Activated CD8-positive, alpha-beta T cell treated with anti-CD3 and anti-CD28 coated beads for 36 hours (primary cell): Measurements from ENCODE around the gene TCHH. TPM values are rescaled to one million over a fixed set of nuclear protein-coding genes. Genes with fewer than 3 reads are reported as not detected.
A peak's percentile ranks its signal among the peaks of the same experiment; 100 is the strongest.

Experiments used
- ATAC-seq: fragments of 200-7000 bp; cut with Tn5 transposase; one replicate; pipeline ENCODE4 v1.10.0; 2021; ENCODE audit warnings: mild to moderate bottlenecking, moderate library complexity
- CTCF ChIA-PET: fragments of 350-600 bp; sonication (Branson Sonifier 250); formaldehyde crosslinking; loops from one replicate; lab custom pipeline; 2021; ENCODE audit warnings: antibody characterized with exemption; lab: Charles Lee
- POLR2A ChIA-PET: fragments of 350-600 bp; sonication (Branson Sonifier 250); formaldehyde crosslinking; loops from one replicate; lab custom pipeline; 2021; ENCODE audit warnings: antibody characterized with exemption; lab: Charles Lee
- DNase-seq: peaks from one replicate; pipeline ENCODE4 v3.0.0-alpha.2; 2020
- H3K27ac Mint-ChIP-seq: one replicate; pipeline ENCODE4 v1.8.0; 2021; ENCODE audit warnings: mild to moderate bottlenecking, mixed read lengths
- H3K27me3 Mint-ChIP-seq: one replicate; pipeline ENCODE4 v1.8.0; 2021; ENCODE audit warnings: mixed read lengths
- H3K36me3 Mint-ChIP-seq: one replicate; pipeline ENCODE4 v1.8.0; 2021; ENCODE audit warnings: low read depth, mixed read lengths
- H3K4me1 Mint-ChIP-seq: one replicate; pipeline ENCODE4 v1.8.0; 2021; ENCODE audit warnings: low read depth, mixed read lengths
- H3K4me3 Mint-ChIP-seq: one replicate; pipeline ENCODE4 v1.8.0; 2021; ENCODE audit warnings: mild to moderate bottlenecking, moderate library complexity, mixed read lengths
- H3K9me3 Mint-ChIP-seq: one replicate; pipeline ENCODE4 v1.8.0; 2021; ENCODE audit warnings: mixed read lengths
- CTCF ChIP-seq: fragments of 200-600 bp; IDR thresholded peaks from one replicate; pipeline ENCODE4 v1.8.0; 2022; ENCODE audit warnings: antibody characterized with exemption, mild to moderate bottlenecking
- intact Hi-C: fragments of 100-400 bp; cut with micrococcal nuclease; formaldehyde crosslinking; loops from one replicate; pipeline ENCODE4 v1.10.0; 2022
- total RNA-seq, 2 experiments: library from RNA; stranded (reverse); gene quantifications; one replicate each; pipeline ENCODE4 v1.2.3, GENCODE V29; 2021

The TCHH gene
- total RNA-seq, 2 experiments from 2014 or later, result not detected

- TF ChIP-seq CTCF, result no peak
- Mint-ChIP-seq H3K27ac (no peak overlapping the region), H3K36me3 (no peaks in the 10 kb centered on the region), H3K4me3 (no peak overlapping the region), H3K4me1 (peaks cover 5% of the 10 kb centered on the region), H3K9me3 (no peaks in the 10 kb centered on the region), H3K27me3 (peaks cover 42% of the 10 kb centered on the region)
- peak; percentile 17 for DNase-seq
- ChIA-PET CTCF (interaction anchor here (0.6 kb wide), 1 partner anchor 10 kb away, joined by 3 read pairs; no protein-coding TSS in a partner anchor), POLR2A (no interaction called here)
- intact Hi-C loops, result no loop called here
- ATAC-seq, result peak; percentile 42
Observed at GRCh38 chr1:152125834-152126443, 10.7 kb upstream of the TCHH start.

GRCh38 chr1:152118915-152119314 is 3.7 kb upstream of the TCHH start:
- intact Hi-C loops, result no loop called here
- no peak for TF ChIP-seq CTCF
- Mint-ChIP-seq H3K27ac (no peak overlapping the region), H3K27me3 (peaks cover 45% of the 10 kb centered on the region), H3K4me3 (no peak overlapping the region), H3K4me1 (no peaks in the 10 kb centered on the region), H3K36me3 (no peaks in the 10 kb centered on the region), H3K9me3 (no peaks in the 10 kb centered on the region)
- ATAC-seq (no peak), DNase-seq (no peak)
- POLR2A ChIA-PET, result no interaction called here
- CTCF ChIA-PET, result no interaction called here

- ChIA-PET POLR2A (interaction anchor here (0.6 to 1.4 kb wide), 3 partner anchors 22 to 60 kb away, joined by 3 to 4 read pairs (median 4); no protein-coding TSS in a partner anchor), CTCF (interaction anchor here (0.9 to 8.9 kb wide), 6 partner anchors 29 to 420 kb away, joined by 3 to 82 read pairs (median 4); no protein-coding TSS in a partner anchor)
- Mint-ChIP-seq H3K9me3 (no peaks in the 10 kb centered on the region), H3K4me1 (peaks cover 4% of the 10 kb centered on the region), H3K27me3 (peaks cover 28% of the 10 kb centered on the region), H3K27ac (no peak overlapping the region), H3K36me3 (peaks cover 4% of the 10 kb centered on the region), H3K4me3 (no peak overlapping the region)
- DNase-seq (no peak), ATAC-seq (no peak)
- no peak for TF ChIP-seq CTCF
- intact Hi-C loops, result no loop called here
Observed at GRCh38 chr1:152112885-152113432, 2.3 kb downstream of the TCHH start.

GRCh38 chr1:152112101-152112884 is 3.0 kb downstream of the TCHH start:
- ChIA-PET POLR2A (interaction anchor here (0.6 to 1.4 kb wide), 5 partner anchors 22 to 259 kb away, joined by 3 to 5 read pairs (median 4); partner anchors contain the start of gene S100A11), CTCF (interaction anchor here (0.9 to 8.9 kb wide), 9 partner anchors 8 to 346 kb away, joined by 3 to 82 read pairs (median 7); no protein-coding TSS in a partner anchor)
- DNase-seq, result peak; percentile 11
- Mint-ChIP-seq H3K4me3 (no peak overlapping the region), H3K36me3 (peaks cover 4% of the 10 kb centered on the region), H3K27me3 (peaks cover 26% of the 10 kb centered on the region), H3K4me1 (peaks cover 4% of the 10 kb centered on the region), H3K27ac (no peak overlapping the region), H3K9me3 (no peaks in the 10 kb centered on the region)
- no peak for ATAC-seq
- no peak for TF ChIP-seq CTCF
- intact Hi-C loops, result no loop called here
